ENCODE measurements around the gene PRKAG1.

DNA sequence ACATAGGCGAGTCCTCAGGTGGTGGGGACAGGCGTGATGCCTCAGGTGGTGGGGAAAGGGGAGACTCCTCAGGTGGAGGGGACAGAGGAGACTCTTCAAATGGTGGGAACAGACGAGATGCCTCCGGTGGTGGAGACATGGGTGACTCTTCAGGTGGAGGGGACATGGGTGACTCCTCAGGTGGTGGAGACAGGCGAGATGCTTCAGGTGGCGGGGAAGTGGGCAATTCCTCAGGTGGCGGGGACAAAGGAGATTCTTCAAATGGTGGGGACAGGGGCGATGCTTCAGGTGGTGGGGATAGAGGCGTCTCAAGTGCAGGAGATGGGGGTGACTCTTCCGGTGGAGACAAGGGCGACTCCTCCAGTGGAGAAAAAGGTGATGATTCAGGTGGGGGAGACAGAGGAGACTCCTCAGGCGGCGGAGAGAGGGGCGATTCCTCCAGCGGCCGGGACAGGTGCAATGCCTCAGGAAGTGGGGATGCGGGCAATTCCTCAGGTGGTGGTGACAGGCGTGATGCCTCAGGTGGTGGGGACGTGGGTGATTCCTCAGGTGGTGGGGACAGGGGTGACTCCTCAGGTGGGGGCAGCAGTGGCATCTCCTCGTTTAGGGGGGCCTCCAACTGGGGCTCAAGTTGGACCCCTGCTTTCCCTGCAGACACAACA is 33.3 kb upstream of the PRKAG1 start:
- TF ChIP-seq, protein P1, sequence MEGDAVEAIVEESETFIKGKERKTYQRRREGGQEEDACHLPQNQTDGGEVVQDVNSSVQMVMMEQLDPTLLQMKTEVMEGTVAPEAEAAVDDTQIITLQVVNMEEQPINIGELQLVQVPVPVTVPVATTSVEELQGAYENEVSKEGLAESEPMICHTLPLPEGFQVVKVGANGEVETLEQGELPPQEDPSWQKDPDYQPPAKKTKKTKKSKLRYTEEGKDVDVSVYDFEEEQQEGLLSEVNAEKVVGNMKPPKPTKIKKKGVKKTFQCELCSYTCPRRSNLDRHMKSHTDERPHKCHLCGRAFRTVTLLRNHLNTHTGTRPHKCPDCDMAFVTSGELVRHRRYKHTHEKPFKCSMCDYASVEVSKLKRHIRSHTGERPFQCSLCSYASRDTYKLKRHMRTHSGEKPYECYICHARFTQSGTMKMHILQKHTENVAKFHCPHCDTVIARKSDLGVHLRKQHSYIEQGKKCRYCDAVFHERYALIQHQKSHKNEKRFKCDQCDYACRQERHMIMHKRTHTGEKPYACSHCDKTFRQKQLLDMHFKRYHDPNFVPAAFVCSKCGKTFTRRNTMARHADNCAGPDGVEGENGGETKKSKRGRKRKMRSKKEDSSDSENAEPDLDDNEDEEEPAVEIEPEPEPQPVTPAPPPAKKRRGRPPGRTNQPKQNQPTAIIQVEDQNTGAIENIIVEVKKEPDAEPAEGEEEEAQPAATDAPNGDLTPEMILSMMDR (IDR thresholded peaks at IDR 0.05), result no peak
- TF ChIP-seq ZFX (IDR thresholded peaks at IDR 0.05; ENCODE audit: borderline replicate concordance), result no peak
